ENCODE results near the gene LAMTOR3.

The LAMTOR3 gene

DNA sequence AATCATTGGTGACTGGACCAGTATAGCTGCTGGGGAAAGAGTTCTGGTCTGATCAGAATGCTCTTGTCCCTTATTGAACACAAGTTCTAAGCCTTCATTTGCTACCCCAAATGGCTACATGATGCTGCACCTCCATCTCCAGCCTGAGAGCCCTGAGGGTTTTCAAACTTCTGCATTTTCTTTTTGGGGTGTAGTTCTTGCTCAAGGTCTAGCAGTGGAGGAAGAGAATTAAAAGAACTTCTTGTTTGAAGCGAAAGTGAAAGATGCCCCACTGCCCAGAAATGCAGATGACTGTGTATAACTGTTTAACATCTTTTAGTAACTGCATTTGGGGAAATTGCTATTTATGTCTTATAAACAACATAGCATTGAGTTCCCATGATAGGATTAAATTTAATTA lies 38.5 kb downstream of the LAMTOR3 start:
- TF ChIP-seq, protein P1, sequence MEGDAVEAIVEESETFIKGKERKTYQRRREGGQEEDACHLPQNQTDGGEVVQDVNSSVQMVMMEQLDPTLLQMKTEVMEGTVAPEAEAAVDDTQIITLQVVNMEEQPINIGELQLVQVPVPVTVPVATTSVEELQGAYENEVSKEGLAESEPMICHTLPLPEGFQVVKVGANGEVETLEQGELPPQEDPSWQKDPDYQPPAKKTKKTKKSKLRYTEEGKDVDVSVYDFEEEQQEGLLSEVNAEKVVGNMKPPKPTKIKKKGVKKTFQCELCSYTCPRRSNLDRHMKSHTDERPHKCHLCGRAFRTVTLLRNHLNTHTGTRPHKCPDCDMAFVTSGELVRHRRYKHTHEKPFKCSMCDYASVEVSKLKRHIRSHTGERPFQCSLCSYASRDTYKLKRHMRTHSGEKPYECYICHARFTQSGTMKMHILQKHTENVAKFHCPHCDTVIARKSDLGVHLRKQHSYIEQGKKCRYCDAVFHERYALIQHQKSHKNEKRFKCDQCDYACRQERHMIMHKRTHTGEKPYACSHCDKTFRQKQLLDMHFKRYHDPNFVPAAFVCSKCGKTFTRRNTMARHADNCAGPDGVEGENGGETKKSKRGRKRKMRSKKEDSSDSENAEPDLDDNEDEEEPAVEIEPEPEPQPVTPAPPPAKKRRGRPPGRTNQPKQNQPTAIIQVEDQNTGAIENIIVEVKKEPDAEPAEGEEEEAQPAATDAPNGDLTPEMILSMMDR (IDR thresholded peaks at IDR 0.05; ENCODE audit: borderline replicate concordance, insufficient read depth, low read depth, low read length) = no peak
- H3K4me3 ChIP-seq (ENCODE audit: low read depth, low read length) = no peak overlapping the region

DNA sequence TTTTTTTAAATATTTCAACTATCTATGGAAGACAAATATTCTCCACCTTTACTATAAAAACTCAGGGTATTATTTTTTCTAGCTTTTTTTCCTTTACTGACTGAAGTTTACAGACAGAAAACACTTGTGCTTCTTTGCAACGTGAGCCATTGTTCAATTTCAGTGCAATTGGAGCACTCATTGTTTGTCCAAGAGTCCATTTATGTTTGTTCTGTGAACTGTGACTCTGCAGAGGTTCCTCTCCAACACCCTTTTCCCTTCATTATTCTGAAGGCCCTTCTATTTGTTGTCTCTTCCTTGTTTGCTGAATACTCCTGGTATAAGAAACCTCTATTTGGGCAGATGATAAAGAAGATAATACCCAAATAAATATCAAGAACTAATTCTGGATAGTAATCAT lies 40.2 kb downstream of the LAMTOR3 start:
- TF ChIP-seq, protein P1 (IDR thresholded peaks at IDR 0.05; ENCODE audit: borderline replicate concordance, insufficient read depth, low read depth, low read length) = no peak
- no peak overlapping the region for H3K4me3 ChIP-seq (ENCODE audit: low read depth, low read length)

DNA sequence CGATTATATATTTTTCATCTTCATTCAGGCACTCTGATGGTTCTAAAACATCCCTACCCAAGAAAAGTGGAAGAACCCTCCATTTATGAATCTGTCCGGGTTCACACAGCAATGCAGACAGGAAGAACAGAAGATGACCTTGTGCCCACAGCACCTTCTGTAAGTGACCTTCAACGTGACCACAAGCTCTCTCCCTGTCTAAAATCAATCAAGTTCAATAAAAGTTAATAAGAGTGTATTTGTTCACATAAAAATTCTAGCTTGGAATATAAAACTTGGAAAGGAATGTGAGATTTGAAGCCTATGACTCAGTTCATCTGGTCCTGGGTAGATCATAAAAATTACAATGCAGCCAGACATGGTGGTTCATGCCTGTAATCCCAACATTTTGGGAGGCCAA lies 41.0 kb downstream of the LAMTOR3 start:
- TF ChIP-seq, protein P1 (IDR thresholded peaks at IDR 0.05; ENCODE audit: borderline replicate concordance, insufficient read depth, low read depth, low read length) = no peak
- H3K4me3 ChIP-seq (ENCODE audit: low read depth, low read length) = no peak overlapping the region

DNA sequence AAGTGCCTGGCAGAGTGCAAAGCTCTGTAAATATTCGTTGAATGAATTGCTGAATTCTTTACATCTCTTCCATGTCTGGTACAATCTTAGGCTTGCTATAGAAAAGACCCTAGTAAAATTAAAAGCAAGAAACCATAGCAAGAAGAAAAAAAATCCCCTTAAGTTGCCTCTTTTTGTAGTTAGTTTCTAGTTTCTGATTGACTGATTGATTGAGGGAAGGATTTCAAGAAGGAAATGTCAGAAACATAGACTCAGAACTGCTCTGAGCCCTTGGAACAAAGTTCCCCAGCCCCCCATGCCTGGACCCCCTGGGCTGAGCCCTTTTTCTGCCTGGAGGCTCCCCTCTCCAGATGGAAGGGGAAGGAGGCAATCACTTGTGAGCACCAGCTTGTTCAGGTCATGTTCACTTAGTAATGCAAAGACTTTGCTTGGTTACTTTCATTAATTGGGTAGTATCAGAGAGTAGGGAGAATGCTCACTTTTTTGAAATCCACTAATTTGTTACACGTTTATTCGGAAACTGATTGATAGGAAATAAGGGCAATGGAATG lies 42.0 kb downstream of the LAMTOR3 start:
- TF ChIP-seq, protein P1 (IDR thresholded peaks at IDR 0.05; ENCODE audit: borderline replicate concordance, insufficient read depth, low read depth, low read length) = no peak
- no peak overlapping the region for H3K4me3 ChIP-seq (ENCODE audit: low read depth, low read length)

DNA sequence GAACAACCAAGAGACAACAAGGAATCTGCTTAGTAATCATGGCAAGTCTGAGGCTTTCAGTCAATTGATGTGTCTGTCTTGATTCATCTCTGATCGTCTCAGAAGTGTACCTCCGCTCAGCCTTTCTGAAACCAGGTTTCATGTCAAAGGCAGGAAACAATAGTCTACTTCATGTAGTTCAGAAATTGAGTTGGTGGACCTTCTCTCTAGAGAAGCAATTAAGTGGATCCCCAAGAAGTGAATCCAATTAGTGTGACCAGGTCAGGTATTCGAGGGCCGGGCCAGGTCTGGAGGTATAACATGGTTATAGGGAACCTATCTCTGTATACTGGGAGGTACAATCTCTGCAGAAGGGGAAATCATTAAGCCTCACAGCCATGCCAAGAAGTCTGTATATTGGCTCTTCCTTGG lies 45.6 kb downstream of the LAMTOR3 start:
- H3K4me3 ChIP-seq (ENCODE audit: low read depth, low read length) = no peak overlapping the region
- TF ChIP-seq, protein P1 (IDR thresholded peaks at IDR 0.05; ENCODE audit: borderline replicate concordance, insufficient read depth, low read depth, low read length) = no peak

DNA sequence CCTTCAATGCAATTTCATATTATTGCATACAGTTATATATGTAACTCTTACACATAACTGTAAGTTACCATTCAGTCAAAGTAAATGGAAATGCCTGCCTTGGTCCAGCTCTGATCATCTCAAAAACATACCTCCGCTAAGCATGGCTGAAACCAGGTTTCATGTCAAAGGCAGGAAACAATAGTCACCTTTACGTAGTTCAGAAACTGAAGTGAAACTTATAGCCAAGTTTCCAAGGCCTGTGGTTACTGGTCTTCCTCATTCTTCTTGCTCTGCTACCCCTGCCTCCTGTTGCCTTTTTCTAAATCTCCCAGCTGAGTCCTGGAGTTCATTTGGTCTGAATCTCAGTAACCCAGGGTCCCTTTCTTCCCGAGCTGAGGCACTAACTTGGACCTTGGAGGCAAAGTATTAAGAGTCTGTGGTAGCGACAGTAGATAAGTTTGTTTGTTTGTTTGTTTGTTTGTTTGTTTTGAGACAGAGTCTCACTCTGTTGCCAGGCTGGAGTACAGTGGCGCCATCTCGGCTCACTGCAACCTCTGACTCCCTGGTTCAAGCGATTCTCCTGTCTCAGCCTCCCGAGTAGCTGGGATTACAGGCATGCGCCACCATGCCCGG lies 46.8 kb downstream of the LAMTOR3 start:
- H3K4me3 ChIP-seq (ENCODE audit: low read depth, low read length) = no peak overlapping the region
- TF ChIP-seq, protein P1 (IDR thresholded peaks at IDR 0.05; ENCODE audit: borderline replicate concordance, insufficient read depth, low read depth, low read length) = no peak

DNA sequence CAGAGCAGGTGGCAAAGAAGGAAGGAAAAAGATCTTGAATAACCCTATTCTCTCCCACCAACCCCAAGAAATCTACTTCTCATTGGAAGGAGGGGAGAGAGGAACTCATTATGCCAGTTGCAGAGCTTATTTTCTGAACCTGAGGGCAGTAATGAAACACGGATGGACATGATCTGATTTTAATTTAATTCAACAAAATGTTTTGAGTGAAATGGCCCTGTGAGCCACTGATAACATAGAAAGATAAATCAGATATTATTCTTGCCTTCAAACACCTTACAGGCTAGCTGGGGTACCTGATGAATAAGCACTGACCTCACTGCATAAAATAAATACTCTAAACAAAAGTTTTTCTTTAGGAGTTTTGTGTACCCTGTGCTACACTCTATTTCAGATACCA lies 47.3 kb downstream of the LAMTOR3 start:
- no peak overlapping the region for H3K4me3 ChIP-seq (ENCODE audit: low read depth, low read length)
- TF ChIP-seq, protein P1 (IDR thresholded peaks at IDR 0.05; ENCODE audit: borderline replicate concordance, insufficient read depth, low read depth, low read length) = no peak
